Left kidney (tissue), 8 donors: ENCODE results near the gene IQCH. TPM values are rescaled to one million over a fixed set of nuclear protein-coding genes. Genes with fewer than 3 reads are reported as not detected.

Experiments
- DNase-seq: peaks from one replicate; pipeline ENCODE4 v3.0.0-alpha.2; 2013
- long read RNA-seq, 8 donors: transcript quantifications; one replicate each; lab custom pipeline, GENCODE V29; 2026
- polyA plus RNA-seq: library from polyadenylated mRNA; unstranded; fragments of 120-200 nt; gene quantifications from one replicate; pipeline ENCODE4 v1.2.1, GENCODE V29; 2013; ENCODE audit not compliant: insufficient read length

The IQCH gene
- 10.0 TPM for polyA plus RNA-seq
- long read RNA-seq, donor 1: 0 reads
- long read RNA-seq, donor 2, partial matches to known transcripts: 0 of 11 reads
- long read RNA-seq, donor 2, other reads (novel, unspliced or antisense): 11 of 11 reads
- long read RNA-seq, donor 3, partial matches to known transcripts: 0 of 7 reads
- long read RNA-seq, donor 3, other reads (novel, unspliced or antisense): 5 of 7 reads
- long read RNA-seq, donor 4: 0 reads
- long read RNA-seq, donor 5: 0 reads
- long read RNA-seq, donor 6: 0 reads
- long read RNA-seq, donor 7, partial matches to known transcripts: 0 of 9 reads
- long read RNA-seq, donor 7, other reads (novel, unspliced or antisense): 9 of 9 reads
- long read RNA-seq, donor 8: 0 reads

DNA sequence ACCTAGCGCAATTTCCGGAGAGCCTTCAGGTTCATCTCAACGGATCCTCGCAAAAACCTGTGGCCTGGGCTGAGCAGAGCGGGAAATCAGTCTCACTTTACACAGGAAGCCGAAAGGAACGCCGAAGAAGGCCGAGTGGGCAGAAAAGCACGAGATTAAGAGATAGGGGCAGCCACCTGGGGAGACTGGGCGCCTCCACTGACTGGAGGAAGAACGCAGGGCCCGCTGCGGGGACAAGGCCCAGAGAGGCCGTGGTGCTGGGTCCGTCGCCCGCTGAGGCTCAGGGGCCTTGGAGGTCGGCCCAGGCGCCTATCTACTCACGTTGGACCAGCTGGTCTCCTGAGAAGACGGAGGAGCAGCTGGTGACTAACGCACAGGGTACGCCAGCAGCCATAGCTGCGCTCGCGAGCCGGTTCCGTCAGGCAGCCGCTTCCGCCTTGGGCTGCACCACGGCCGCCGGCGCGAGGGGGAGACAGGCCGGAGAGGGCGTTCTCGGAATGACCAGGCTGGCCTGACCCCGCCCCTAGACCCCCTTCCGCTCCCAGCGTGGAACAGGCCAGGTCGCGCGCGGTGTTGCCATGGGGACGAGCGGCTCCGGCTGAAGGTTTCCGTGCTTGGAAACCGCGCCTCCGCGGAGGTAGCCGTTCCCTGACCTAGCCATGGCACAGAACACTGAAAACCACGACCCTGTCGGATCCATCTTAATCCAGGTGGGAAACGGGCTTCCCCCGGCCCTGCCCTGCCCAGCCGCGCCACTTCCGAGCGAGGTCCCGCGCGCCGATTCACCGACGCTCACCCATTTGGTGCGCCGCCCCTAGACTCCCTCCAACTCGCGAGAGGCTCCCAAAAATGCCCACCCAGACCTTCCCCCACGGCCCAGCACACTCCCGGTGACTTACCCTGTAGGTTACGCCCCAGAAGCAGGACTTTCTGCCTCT is at the start of gene IQCH, which contains the start of gene AAGAB:
Gene IQCH, plus strand, starts transcription at position 549 of the 938 bp plus-strand sequence. Its CDS starts 111 bp downstream, at position 660.
Gene AAGAB, minus strand, starts transcription at position 424 of the 938 bp plus-strand sequence. Its CDS starts 30 bp downstream, at position 394.
- DNase-seq: peak; percentile 94

DNA sequence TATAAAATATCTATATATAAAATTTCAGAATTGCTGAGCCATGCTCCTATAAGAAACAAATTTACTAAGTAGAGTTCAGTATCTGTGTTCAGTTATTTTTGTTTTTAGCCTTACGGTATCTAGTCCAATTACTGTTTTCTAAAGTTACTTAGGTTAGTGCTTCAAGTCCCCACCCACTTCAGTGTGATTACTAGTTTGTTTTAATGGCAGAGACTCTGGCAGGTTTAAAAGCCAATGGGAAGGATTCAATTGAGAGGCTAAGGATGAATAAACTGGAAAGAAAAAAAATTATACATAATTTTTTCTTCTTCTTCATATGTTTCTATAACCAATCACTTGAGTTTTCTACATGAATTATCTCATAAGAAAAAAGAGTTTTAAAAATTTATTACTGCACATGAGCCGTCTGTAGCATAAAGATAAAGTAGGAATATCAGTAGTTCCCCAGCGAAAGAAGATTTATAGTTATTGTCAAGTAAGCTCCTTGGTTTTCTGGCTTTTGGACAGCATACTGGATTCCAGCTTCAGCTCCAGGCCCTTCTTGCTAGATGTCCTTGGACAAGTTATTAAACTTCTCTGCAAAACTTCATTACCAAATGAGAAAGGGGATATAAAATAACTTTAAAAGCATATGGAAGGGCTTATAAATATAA is 46.9 kb upstream of the IQCH start:
- DNase-seq: no peak

DNA sequence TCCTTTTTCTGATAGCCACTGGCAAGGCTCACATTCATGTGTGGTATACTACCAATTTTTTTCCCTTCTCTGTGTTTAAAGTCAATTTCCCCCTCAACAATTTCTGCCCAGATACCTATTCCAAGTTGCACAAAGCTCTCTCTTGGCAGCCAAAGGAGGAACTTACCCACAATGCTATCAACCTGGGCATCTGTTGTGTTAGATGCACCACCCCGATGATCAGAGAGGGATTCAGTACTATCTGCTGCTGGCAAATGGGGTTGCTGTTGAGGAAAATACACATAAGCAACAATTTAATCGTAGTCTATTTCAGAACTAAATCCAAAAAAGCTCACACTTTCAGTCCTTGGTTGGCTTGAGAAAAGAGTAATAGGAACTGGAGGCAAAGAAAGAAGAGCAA is 46.2 kb upstream of the IQCH start:
- DNase-seq: no peak

DNA sequence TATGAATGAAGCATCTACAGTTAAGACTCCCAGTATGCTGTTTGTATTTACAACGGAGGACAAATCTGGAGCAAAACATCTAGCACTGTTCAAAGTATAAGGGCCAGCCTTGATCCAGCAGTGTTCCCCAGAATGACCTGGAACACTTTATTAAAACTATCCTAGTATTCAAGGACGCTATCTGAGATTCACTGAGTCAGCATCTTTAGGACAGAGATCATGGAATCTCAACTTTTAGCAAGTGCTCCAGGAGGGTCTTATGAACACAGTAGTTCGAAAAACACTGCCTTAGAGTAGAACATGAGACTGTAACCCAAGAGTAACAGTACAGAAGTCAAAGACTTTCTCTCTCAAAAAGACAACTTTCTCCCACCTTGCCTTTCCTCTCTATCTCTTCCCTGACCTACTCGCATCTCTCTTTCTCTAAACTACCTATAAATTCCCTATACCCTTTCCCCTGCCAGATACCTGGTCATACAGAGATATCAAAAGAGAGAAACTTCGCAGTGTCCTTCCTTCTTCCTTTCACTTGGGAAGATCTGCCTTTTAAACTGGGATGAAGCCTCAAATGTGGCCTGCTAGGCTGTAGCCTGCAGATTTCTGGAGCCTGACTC is 43.9 kb upstream of the IQCH start:
- DNase-seq: no peak

DNA sequence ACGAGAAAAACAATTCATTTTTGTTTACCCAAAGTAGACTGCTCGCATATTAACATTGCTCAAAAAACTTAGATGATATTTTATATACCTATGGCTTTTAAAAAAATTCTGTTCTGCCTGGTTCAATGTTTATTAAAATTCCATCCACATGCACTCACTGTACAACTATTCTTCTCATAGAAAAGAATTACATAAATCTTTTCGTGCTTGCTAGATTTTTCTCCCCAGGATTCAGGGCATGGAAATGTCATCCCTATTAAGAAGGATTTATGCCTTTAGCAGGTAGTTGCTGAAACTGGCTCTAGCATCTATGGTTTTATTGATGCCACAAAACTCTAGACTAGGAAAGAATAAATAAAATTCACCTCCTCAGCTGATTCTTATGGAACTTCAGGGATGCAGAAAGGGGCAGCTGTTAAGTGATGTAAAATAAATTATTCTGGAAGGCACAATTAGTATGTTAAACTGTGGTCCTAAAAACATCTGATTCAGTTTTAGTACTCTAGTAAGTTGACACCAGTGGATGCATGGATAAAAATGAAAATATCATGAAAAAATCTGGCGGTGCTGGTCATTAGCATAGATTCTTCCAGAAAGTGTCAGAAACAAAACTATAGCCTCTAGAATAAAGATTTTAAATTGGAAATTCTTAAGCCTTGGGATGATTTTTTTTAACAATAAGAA is 41.8 kb upstream of the IQCH start:
- DNase-seq: no peak

DNA sequence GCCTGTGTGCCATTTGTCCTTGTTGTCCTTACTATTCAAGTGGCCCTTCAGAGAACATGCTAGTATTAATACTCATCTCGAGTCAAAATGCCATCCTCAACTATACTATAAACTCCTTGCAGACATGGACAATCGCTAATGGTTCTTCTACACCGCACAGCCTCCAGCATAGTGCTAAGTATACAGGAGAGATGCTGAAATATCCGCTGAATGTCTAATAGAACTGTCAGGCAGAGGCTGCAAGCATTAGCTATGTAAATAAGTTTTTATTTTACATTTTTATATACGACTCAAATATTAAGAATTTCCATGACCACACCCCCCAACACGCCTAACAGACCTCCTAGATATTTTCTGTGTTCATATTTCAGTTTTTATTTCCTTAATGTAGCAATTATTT is 39.5 kb upstream of the IQCH start:
- DNase-seq: no peak

DNA sequence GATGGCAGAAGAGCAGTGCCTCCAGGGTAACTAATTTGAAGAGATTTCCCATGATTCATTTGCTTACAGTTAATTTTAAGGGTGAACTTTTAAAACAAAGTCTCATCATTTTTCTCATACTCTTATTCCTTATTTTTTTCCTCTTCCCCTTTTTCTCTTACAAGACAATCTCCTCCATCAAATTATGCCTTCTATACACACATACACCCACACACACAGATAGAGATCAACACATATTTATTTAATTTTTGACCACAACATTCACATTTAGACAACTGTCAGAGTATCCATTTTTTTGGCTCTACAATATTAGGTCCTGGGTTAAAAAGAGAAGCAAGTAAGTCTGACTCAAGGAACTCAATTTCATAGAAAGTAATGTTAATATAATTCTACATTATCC is 37.7 kb upstream of the IQCH start:
- no peak for DNase-seq

DNA sequence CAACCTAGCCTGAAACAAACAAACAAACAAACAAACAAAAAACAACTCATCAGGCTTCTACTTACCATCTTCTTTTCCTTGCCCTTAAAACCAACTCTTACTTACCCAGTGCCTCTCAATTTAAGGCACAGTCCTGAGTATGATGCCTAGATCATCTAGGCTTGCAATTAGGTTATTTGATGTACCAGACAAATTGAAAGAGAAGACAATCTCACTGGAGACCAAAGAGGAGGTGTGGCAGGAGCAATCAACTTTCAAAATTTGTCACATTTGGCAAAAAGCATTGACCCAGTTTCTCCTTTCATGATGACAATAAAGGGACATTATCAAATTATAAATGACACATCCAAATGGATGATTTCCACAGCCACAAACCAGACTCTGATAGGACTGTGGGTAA is 36.2 kb upstream of the IQCH start:
- no peak for DNase-seq

DNA sequence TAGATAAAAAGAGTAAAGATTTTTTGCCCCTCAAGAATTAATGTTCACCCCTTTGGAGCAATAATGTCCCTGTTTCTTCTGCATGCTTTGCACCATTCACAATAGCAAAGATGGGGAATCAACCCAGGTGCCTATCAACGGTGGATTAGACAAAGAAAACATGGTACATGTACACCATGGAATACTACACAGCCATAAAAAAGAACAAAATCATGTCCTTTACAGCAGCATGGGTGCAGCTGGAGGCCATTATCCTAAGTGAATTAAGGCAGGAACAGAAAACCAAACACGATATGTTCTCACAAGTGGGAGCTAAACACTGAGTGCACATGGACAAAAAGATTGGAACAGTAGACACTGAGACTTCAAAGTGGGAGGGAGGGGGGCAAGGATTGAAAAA is 35.3 kb upstream of the IQCH start:
- no peak for DNase-seq

DNA sequence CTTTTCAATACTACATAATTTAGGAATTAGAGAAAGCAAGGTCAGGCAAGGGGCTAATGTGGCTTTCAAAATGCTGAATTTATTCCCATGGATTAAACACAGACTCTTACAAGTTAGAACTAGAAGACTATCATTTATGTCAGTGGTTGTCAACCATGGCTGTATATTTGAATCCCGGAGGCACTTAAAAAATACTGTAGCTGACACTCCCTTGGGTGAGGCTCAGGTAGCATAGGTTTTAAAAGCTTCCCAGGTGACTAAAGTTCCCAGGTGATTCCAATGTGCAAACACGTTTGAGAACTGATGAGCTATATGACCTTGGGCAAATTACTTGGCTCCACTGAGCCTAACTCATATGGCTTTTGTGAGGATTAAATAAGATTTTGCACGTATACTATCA is 29.7 kb upstream of the IQCH start:
- DNase-seq: no peak

DNA sequence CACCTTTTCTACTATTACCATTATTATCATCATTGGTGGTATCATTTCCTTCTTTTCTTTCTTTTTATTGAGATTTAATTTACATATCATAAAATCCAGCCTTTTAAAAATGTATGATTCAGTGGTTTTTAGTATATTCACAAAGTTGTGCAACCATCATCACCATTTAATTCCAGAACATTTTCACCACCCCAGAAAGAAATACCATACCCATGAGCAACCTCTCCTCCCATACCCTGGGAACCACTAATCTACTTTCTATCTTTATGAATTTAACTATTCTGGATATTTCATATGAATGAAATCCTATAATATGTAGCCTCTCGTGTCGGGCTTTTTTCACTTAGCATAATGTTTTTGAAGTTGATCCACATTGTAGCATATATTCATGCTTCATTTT is 29.2 kb upstream of the IQCH start:
- no peak for DNase-seq

DNA sequence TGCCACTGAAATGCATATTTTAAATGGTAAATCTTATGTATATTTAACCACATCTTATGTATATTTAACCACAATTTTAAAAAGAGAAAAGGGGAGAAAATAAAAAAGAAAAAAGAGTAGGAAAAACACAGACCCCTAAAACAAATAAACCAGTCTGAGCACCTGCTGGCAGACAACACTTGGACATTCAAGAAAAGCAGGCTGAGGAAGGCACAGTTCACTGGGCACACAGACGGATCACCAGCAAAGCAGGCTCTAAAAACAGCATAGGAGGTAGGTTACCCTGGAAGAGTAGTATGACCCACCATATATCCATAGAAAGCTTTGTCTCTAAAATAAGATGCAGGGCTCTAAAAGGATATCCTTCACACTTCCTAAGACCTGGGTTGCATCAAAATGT is 27.2 kb upstream of the IQCH start:
- no peak for DNase-seq

DNA sequence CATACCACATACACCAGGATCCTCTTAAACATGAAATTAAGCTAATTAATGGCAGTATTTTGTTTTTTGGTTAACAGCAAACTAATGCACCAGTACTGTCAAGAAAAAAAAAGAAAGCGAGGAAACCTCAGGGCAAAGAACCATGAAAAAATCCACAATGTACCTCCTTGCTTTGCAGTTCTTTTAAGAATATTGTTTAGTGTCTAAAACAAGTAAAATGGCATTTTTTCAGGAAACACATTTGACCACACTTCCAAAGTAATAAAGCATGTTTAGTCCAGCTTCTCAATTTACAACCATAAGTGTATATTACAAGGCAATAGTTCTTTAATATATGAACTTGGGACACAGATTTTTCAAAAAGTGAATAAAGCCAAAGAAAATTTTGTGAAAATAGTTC is 26.7 kb upstream of the IQCH start:
- no peak for DNase-seq

DNA sequence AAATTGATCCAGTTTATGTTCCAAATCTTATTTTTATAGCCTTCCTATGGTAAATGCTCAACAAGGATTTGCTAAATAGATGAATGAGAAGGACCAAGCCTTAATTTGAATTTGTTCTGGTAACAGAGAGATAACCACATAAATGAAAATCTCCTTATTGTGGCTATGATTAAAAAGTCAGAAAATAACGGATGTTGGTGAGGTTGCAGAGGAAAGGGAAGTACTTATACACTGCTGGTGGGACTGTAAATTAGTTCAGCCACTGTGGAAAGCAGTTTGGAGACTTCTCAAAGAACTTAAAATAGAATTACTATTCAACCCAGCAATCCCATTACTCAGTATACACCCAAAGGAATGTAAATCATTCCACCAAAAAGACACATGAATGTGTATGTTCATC is 26.3 kb upstream of the IQCH start:
- no peak for DNase-seq

DNA sequence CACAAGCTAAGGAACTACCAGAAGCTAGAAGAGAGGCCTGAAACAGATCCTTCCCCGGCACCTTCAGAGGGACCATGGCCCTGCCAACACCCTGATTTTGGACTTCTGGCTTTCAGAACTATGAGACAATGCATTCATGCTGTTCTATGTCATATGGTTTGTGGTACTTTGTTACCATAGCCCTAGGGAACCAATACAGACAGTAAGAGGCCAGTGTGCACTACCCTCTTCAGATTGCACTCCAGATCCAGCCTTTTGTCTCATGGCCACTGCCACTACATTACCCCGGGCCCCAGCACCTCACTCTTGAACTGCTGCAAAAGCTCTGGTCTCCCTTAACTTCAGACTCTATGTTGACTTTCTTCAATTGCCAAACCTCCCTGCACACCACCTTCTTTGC is 24.1 kb upstream of the IQCH start:
- no peak for DNase-seq

DNA sequence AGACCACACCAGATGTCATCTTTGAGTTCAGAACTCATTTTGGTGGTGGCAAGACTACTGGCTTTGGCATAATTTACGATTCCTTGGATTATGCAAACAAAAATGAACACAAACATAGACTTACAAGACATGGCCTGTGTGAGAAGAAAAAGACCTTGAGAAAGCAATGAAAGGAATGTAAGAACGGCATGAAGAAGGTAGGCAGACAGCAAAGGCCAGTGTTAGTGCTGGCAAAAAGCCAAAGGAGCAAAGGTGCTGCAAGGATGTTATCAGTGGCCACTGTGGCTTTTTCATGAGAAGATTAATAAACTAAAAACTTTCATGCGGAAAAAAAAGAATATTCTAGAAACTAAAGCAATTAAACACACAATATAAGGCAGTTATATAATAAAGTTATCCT is 22.0 kb upstream of the IQCH start:
- DNase-seq: no peak

DNA sequence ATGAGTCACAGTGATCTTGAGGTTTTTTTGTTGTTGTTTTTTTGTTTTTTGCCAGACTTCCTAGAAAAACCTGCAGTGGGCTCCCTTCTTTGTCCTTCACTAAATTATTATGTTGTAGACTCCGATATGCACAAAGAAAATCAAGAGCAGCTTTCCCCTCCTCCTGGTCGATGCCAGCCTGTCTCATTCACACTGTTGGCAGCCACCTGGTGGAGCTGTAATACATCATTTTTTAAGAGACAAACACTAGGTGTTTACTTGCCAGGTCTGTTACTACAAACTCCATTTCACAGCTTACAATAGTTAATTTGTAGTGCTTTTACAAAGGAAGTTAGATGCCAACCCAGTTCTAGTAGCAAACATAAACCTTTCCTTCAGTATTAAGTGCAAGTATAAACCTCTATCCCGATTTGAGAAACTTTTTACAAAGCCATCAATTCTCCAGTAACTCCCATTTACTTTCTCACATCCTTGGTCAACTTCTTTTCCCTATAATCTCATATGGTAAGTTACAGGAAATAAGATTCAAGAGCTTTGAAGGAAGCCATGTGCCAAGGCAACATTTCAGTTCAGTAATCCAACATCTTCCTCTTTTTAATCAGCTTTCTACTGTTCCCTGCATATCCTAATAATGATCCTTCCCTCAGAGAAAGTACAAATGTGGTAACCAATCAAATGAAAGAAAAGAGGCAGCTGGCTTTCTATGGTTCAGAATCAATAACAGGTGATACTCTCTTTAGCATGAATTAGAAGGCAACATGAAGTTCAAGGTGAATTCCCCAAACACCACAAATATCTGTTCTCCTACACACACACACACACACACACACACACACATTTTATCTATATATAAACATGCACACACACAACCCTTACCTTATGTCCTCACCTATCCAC is 14.1 kb upstream of the IQCH start:
- peak; percentile 22 for DNase-seq

DNA sequence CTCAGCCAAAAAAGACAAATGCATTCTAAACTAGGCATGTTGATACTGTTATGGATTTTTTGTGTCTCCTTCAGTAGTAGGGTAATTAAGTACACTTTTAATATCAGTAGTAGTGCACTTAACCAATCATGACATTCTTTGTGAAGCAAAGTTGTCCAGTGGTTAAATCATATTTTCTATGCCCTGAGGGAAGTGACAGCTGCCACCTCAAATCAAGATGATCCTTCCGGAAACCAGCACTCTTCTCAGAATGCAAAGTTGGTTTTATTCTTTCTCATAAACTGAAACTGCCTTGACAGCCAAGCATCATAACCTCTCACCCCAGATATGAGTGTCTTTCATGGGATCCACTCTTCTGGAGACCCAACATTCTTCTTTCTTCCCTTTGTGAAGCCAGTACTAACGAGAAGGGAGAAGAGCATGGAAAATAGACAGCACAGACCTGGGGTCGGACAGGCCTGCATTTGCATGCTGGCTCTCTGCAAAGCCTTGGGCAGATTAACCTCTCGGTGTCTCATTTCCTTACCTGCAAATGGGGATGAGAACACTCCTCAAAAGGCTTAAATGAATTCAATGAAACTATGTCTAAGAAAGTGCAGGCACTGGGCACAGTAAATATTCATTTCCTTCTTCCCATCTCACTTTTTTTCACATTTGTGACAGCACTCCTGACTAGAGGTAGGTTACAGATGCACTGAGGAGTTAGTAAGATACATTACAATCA is 13.3 kb upstream of the IQCH start:
- no peak for DNase-seq

DNA sequence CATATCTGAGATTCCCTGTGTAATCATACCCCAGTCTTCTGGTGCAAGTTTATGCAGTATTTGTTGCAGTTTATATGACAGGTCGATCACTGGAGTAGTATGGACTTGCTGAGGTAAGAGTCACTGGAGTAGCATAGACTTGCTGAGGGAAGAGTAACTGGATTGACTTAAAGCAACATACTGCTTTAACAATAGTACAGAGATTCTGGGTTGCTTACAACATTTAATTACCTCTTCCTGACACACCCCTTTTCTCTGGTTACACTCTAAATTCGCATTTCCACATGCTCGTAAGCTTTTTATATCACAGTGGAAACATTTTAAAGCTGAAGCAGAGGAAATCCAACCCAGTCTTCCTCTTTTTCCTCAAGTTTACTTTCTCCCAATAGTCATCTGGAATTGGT is 11.9 kb upstream of the IQCH start:
- DNase-seq: no peak

DNA sequence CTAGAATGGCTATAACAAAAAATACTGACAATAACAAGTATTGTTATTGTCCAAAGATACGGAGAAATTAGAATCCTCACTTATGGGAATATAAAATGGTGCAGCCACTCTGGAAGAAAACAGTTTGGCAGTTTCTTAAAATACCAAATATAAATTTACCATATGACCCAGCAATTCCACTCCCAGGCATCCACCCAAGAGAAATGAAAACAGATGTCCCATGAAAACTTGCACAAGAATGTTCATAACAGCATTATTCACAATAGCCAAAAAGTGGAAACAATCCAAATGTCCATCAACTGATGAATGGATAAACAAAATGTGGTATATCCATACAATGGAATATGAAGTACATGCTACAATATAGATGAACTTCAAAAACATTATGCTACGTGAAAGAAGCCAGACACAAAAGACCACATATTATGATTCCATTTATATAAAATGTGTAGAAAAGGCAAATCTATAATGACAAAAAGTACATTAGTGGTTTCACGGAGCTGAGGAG is 9.6 kb upstream of the IQCH start:
- no peak for DNase-seq
